ENCODE results near the gene CCDC9B. TPM values are rescaled to one million over a fixed set of nuclear protein-coding genes. Genes with fewer than 3 reads are reported as not detected.

CCDC9B gene
- total and polyA plus RNA-seq, 2 experiments from 2014 or later = 8.2 to 14.6 TPM

GRCh38 chr15:40352281-40352901 lies 11.7 kb upstream of the CCDC9B start:
- TF ChIP-seq, protein P1, sequence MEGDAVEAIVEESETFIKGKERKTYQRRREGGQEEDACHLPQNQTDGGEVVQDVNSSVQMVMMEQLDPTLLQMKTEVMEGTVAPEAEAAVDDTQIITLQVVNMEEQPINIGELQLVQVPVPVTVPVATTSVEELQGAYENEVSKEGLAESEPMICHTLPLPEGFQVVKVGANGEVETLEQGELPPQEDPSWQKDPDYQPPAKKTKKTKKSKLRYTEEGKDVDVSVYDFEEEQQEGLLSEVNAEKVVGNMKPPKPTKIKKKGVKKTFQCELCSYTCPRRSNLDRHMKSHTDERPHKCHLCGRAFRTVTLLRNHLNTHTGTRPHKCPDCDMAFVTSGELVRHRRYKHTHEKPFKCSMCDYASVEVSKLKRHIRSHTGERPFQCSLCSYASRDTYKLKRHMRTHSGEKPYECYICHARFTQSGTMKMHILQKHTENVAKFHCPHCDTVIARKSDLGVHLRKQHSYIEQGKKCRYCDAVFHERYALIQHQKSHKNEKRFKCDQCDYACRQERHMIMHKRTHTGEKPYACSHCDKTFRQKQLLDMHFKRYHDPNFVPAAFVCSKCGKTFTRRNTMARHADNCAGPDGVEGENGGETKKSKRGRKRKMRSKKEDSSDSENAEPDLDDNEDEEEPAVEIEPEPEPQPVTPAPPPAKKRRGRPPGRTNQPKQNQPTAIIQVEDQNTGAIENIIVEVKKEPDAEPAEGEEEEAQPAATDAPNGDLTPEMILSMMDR (IDR thresholded peaks at IDR 0.05; ENCODE audit: low read depth, low read length) = no peak
- H3K9me3 ChIP-seq (ENCODE audit: low read depth) = no peaks in the 10 kb centered on the region

DNA sequence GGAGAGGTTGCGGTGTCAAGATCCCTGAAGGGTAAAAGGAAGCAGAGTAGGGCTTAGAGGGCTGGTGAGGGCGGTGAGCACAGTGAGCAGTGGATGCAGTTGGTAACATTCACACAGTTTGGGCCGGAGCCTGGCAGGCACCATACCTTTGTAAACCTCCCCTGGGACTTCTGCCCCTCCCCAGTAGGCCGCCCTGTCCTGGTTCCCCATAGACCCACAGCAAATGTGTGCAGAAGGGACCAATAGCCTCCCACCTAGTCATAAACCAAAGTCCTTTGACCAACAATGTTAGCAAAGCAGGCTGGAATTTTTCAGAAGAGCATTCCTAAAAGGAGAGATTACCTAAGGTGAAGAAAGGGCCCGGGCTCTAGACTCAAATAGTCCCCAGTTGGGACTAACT lies 8.4 kb upstream of the CCDC9B start:
- no peak for DNase-seq (ENCODE audit: low read depth in 1 of 2, low spot score in 1 of 2)
- H3K4me3 ChIP-seq = no peak overlapping the region

More at GRCh38 chr15:40352281-40352901, 11.7 kb upstream of the CCDC9B start:
- no peak for DNase-seq (ENCODE audit: low read depth in 1 of 2, low spot score in 1 of 2)
- Histone ChIP-seq H3K27me3 (no peaks in the 10 kb centered on the region), H3K4me1 (ENCODE audit: low read depth) (no peaks in the 10 kb centered on the region), H3K27ac (no peak overlapping the region), H3K4me3 (no peak overlapping the region), H3K36me3 (no peaks in the 10 kb centered on the region)

DNA sequence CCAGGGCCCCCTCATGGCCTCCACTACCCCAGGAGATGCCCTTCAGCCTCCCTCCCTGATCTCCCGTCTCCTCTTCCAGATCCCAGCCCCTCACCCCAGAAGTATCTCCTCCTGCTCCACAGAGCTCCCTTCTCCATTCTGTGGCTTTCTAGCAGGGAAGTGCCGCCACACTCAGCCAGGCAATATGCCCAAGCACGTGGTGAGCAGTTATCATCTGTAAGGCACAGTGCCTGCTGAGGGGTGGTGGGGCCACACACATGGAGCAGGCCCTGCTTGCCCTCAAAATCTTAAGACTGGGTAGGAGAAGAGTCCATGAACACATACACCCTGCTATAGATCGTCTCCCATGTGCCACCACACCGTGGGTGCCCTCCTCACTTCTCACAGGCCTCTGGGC lies 7.7 kb upstream of the CCDC9B start:
- no peak for DNase-seq (ENCODE audit: low read depth in 1 of 2, low spot score in 1 of 2)
- Histone ChIP-seq H3K27me3 (no peaks in the 10 kb centered on the region), H3K4me1 (ENCODE audit: low read depth) (no peaks in the 10 kb centered on the region), H3K27ac (no peak overlapping the region), H3K36me3 (no peaks in the 10 kb centered on the region), H3K9me3 (ENCODE audit: low read depth) (no peaks in the 10 kb centered on the region), H3K4me3 (no peak overlapping the region)
- TF ChIP-seq, protein P1 (IDR thresholded peaks at IDR 0.05; ENCODE audit: low read depth, low read length) = no peak

More for the DNA sequence above, 8.4 kb upstream of the CCDC9B start:
- Histone ChIP-seq H3K4me1 (ENCODE audit: low read depth) (no peaks in the 10 kb centered on the region), H3K36me3 (no peaks in the 10 kb centered on the region), H3K9me3 (ENCODE audit: low read depth) (no peaks in the 10 kb centered on the region), H3K27me3 (no peaks in the 10 kb centered on the region), H3K27ac (no peak overlapping the region)
- TF ChIP-seq, protein P1 (IDR thresholded peaks at IDR 0.05; ENCODE audit: low read depth, low read length) = no peak

- Histone ChIP-seq H3K4me3 (no peak overlapping the region), H3K27ac (no peak overlapping the region), H3K4me1 (ENCODE audit: low read depth) (no peaks in the 10 kb centered on the region), H3K36me3 (no peaks in the 10 kb centered on the region), H3K9me3 (ENCODE audit: low read depth) (no peaks in the 10 kb centered on the region), H3K27me3 (no peaks in the 10 kb centered on the region)
- DNase-seq (ENCODE audit: low read depth in 1 of 2, low spot score in 1 of 2) = no peak
- TF ChIP-seq, protein P1 (IDR thresholded peaks at IDR 0.05; ENCODE audit: low read depth, low read length) = no peak
Measured at GRCh38 chr15:40347559-40348473, 7.1 kb upstream of the CCDC9B start.

DNA sequence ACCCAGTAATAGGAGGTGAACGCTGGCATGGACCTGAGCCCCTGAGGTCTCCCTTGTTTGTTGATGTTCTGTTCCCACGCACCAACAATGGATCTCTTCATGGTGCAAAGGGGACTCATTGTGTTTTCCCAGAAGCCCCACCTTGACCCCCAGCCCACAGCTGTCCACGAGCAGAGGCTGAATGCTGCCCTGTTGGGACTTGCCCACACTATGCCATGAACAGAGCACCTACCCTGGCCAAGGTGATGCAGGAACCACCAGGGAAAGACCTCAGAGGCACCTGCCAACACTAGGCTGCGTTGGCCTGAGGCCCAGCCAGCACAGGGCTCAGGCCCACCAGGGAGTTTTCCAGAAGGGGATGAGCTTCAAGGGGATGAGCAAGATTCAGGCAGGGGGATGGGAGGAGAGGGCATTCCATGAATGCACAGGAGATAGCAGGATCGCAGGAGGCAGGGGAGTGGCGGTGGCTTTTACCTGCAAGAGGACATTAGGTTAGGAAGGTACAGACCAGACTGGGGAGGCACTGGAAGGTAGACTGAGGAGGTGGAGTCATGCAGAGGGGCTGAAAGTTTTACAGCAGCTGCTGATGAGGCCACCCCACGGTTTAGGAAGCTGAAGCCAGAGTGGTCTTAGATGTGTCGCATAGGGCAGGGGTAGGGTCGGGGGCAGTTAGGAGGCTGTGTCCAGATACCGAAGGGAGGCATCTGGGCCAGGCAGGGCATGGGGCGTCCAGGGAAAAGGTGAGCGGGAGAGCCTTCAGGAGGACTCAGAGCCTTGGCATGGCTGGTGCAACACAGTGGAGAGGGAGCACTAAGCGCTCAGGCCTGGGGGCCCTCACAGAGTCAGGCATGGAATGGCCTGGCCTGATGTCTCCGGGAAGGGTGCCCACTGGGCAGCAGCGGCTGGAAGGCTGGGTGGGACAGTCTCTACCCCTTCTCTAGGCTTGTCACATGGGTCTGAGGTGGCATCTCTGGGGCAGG lies 6.1 kb upstream of the CCDC9B start:
- Histone ChIP-seq H3K27ac (no peak overlapping the region), H3K27me3 (no peaks in the 10 kb centered on the region), H3K36me3 (no peaks in the 10 kb centered on the region), H3K9me3 (ENCODE audit: low read depth) (no peaks in the 10 kb centered on the region), H3K4me1 (ENCODE audit: low read depth) (no peaks in the 10 kb centered on the region), H3K4me3 (no peak overlapping the region)
- no peak for DNase-seq (ENCODE audit: low read depth in 1 of 2, low spot score in 1 of 2)
- TF ChIP-seq, protein P1 (IDR thresholded peaks at IDR 0.05; ENCODE audit: low read depth, low read length) = no peak

Data from cardiac muscle cell (in vitro differentiated cells and primary cell).